Cardiac muscle cell (in vitro differentiated cells and primary cell): Measurements from ENCODE around the gene ZG16B. TPM values are rescaled to one million over a fixed set of nuclear protein-coding genes. Genes with fewer than 3 reads are reported as not detected.

ENCODE experiments used
- DNase-seq, 2 donors: peaks; one replicate each; pipeline versions ENCODE4 v3.0.0 to v3.0.0-alpha.2; 2010 to 2017; ENCODE audit warnings: low read depth in 1 of 2, low spot score in 1 of 2
- H3K27ac ChIP-seq: fragments of 200-600 bp; sonication (generic); 2 replicates; pipeline ENCODE4 v1.5.1; 2016
- H3K27me3 ChIP-seq: fragments of 200-600 bp; sonication (generic); 2 replicates; pipeline ENCODE4 v1.6.0; 2016; ENCODE audit warnings: control low read depth
- H3K36me3 ChIP-seq: fragments of 200-600 bp; sonication (generic); 2 replicates; pipeline ENCODE4 v1.5.1; 2016; ENCODE audit warnings: control low read depth
- H3K4me1 ChIP-seq: fragments of 200-600 bp; sonication (generic); 2 replicates; pipeline ENCODE4 v1.8.1; 2017; ENCODE audit warnings: low read depth, mild to moderate bottlenecking, mixed run types
- H3K4me3 ChIP-seq: fragments of 200-600 bp; sonication (generic); 2 replicates; pipeline ENCODE4 v1.5.1; 2016; ENCODE audit warnings: mild to moderate bottlenecking
- H3K9me3 ChIP-seq: fragments of 200-600 bp; sonication (generic); 2 replicates; pipeline ENCODE4 v1.5.1; 2017; ENCODE audit warnings: low read depth, mild to moderate bottlenecking, control low read depth
- CTCF ChIP-seq: IDR thresholded peaks from 2 replicates; pipeline ENCODE4 v1.5.1; 2012; ENCODE audit warnings: low read depth, mild to moderate bottlenecking, low read length
- polyA plus RNA-seq: library from polyadenylated mRNA; unstranded; fragments of >200 nt; fragmentation: Nextera tagmentation; extraction: Ambion mirVana; gene quantifications from 2 replicates; pipeline ENCODE4 v1.2.1, GENCODE V29; 2016
- total RNA-seq: library from RNA; depleted of rRNA; stranded (reverse); fragments of >200 nt; gene quantifications from 2 replicates; pipeline ENCODE4 v1.2.3, GENCODE V29; 2016

ZG16B gene
- total and polyA plus RNA-seq, 2 experiments from 2014 or later = not detected

- no peak overlapping the region for H3K27ac ChIP-seq
- peaks cover 55% of the 10 kb centered on the region for H3K27me3 ChIP-seq
- no peak for DNase-seq
- H3K4me1 ChIP-seq = no peaks in the 10 kb centered on the region
- H3K4me3 ChIP-seq = no peak overlapping the region
- H3K36me3 ChIP-seq = no peaks in the 10 kb centered on the region
- no peak for TF ChIP-seq CTCF
- no peaks in the 10 kb centered on the region for H3K9me3 ChIP-seq
These were observed 36.3 kb downstream of the ZG16B start for GRCh38 chr16:2866431-2866830.

GRCh38 chr16:2867661-2867986 is 37.5 kb downstream of the ZG16B start:
- TF ChIP-seq CTCF = no peak
- H3K9me3 ChIP-seq = no peaks in the 10 kb centered on the region
- no peak overlapping the region for H3K27ac ChIP-seq
- no peaks in the 10 kb centered on the region for H3K4me1 ChIP-seq
- peaks cover 58% of the 10 kb centered on the region for H3K27me3 ChIP-seq
- no peak for DNase-seq
- peak overlapping the region; percentile 43 for H3K4me3 ChIP-seq
- no peaks in the 10 kb centered on the region for H3K36me3 ChIP-seq

GRCh38 chr16:2867987-2868789 is 38.1 kb downstream of the ZG16B start:
- peak overlapping the region; percentile 43 for H3K4me3 ChIP-seq
- no peaks in the 10 kb centered on the region for H3K9me3 ChIP-seq
- peak; percentile 94 to 95 for DNase-seq
- no peaks in the 10 kb centered on the region for H3K36me3 ChIP-seq
- no peaks in the 10 kb centered on the region for H3K4me1 ChIP-seq
- peak overlapping the region; percentile 82 for H3K27ac ChIP-seq
- H3K27me3 ChIP-seq = peaks cover 58% of the 10 kb centered on the region
- TF ChIP-seq CTCF = peak; percentile 97

- H3K4me3 ChIP-seq = no peak overlapping the region
- H3K27me3 ChIP-seq = peaks cover 22% of the 10 kb centered on the region
- H3K4me1 ChIP-seq = no peaks in the 10 kb centered on the region
- TF ChIP-seq CTCF = no peak
- H3K9me3 ChIP-seq = no peaks in the 10 kb centered on the region
- H3K36me3 ChIP-seq = no peaks in the 10 kb centered on the region
- no peak for DNase-seq
- no peak overlapping the region for H3K27ac ChIP-seq
These were observed 41.8 kb downstream of the ZG16B start for GRCh38 chr16:2871926-2872325.

- Histone ChIP-seq H3K4me3 (no peak overlapping the region), H3K27ac (no peak overlapping the region), H3K9me3 (no peaks in the 10 kb centered on the region), H3K27me3 (peaks cover 21% of the 10 kb centered on the region), H3K4me1 (no peaks in the 10 kb centered on the region), H3K36me3 (no peaks in the 10 kb centered on the region)
- TF ChIP-seq CTCF = no peak
- no peak for DNase-seq
These were observed 44.2 kb downstream of the ZG16B start for GRCh38 chr16:2874032-2874911.
